GM19238 (cell line): ENCODE data around the gene ITGB3BP.
"Not testable (repeated sequence)": the region's sequence is repeated elsewhere in the genome, so short reads cannot be mapped to it uniquely, and the experiment has no call there.

Source experiments
- DNase-seq: peaks from one replicate; pipeline ENCODE4 v3.0.0; 2011; ENCODE audit warnings: low spot score; ENCODE audit not compliant: insufficient read length

The ITGB3BP gene

DNA sequence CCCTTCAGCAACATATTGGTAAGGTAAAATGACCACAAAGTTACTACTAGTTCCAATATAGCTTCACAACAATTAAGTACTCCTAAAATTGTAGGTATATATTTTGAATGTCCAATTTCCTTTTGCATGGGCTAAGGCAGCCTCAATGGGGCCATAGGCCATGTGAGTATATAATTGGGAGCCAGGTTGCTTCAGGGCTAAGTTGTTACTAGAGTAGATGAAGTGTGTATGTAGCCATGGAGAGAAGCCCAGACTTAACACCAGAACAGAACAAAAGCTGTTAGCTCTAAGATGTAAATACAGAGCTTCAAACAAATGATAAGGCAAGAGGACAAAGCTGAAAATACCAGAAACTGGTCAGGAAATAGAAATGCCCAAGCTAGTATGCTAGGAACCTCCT, 16.2 kb downstream of the ITGB3BP start:
- no peak for DNase-seq

DNA sequence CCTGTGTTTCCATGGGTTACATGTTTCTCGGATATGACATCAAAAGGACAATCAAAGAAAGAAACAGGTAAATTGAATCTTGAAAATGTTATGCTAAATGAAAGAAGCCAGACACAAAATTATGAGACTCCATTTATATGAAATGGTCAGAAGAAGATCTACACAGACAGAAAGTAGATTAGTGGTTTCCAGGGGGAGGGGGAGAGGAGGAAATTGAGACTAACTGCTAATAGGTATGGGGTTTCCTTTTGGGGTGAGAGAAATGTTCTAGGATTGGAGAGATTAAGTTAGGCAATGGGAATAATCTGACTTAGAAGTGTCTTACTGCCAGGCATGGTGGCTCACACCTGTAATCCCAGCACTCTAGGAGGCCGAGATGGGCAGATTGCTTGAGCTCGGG, 21.8 kb downstream of the ITGB3BP start:
- DNase-seq: no peak

DNA sequence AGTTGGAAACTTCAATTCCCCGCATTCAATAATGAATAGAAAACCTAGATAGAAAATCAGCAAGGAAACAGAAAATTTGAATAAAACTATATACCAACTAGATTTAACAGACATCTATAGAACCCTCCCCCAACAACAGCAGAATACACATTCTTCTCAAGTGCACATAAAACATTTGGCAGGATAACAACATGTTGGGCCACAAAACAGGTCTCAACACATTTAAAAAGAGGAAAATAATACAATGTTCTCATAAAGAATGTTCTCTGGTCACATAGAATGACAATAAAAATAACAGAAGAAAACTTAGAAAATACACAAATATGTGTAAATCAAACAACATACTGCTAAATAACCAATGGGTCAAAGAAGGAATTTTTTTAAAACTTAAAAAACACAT, 24.9 kb downstream of the ITGB3BP start:
- DNase-seq: no peak

DNA sequence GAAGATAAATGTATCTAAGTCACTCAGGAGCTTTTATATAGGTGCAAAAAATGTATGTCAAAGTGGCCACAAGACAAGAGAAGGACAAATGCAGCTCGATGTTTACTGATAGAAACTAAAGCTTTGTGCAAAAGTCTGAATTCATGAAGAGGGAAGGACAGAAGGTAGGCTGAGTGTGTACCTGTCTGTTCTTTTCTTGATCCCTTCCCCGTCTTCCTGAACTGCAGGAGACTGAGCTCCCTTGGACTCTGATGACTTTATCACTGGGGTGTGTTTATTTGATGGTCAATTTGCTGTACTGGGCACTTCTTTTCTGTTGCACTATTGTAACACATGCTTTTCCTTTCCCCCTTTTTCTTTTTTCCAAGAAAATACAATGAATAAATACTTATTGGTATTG, 25.4 kb downstream of the ITGB3BP start:
- no peak for DNase-seq

DNA sequence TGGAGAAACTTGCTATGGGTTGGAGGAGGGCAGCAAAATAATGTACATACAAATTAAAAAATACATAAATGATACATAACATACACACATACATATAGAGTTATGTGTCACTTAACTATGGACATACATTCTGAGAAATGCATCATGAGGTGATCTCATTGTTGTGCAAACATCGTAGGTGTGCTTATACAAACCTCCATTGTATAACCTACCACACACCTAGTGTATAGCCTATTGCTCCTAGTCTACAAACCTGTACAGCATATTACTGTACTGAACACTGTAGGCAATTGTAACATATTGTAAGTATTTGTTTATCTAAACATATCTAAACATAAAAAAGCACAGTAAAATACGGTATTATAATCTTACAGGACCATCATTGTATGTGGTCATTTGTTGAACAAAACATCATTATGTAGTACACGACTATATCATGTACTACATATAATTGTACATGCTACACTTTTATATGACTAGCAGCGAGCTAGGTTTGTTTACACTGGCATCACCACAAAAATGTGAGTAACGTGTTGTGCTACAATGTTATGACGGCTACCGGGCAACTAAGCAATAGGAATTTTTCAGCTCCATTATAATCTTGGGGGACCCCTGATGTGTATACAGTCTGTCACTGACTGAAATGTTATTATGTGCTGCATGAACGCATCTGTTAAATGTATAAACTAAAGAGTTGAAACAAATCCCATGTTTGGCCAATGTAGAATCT, 35.5 kb downstream of the ITGB3BP start:
- no peak for DNase-seq

DNA sequence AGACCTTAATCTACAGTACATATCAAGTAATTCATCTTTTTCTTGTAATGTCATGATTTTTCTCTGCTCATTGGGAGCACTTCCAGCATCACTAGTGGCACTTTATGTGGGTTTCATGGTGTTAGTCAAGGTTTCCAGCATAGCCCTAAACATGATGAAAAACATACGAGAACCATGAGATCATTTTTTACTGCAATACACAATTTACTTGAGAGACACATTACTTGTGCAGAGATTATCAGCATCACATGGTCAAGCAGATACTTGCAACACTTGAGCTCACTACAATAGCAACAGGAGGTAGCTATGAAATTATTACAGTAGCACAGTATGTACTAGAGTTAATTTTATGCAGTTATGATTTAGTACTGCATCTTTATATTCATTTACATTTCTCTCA, 36.4 kb downstream of the ITGB3BP start:
- no peak for DNase-seq

DNA sequence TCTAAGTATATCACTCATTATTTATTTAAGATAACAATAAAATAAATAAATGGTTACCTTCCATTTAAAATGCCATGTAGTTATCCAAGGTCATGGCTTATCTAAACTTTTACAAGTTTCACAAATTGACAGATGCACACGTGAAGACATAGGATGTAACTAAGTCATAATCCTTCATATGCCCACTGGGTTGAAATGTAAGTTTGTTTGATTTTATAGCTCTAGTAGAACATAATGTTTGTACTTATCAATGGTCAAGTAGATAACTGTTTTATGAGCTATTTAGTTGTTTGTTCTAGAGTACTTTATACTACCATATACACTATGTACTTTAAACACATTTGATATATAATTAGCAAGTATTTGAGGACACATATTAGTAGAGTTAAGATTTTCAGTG, 43.0 kb downstream of the ITGB3BP start:
- no peak for DNase-seq

DNA sequence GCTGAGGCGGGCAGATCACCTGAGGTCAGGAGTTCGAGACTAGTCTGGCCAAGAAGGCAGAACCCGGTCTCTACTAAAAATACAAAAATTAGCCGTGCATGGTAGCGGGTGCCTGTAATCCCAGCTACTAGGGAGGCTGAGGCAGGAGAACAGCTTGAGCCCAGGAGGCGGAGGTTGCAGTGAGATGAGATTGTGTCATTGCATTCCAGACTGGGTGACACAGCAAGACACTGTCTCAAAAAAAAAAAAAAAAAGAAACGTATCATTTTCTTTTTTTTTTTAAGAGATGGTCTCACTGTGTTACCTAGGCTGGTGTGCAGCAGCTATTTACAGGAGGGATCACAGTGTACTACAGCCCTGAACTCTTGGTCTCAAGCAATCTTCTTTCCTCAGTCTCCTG, 47.3 kb downstream of the ITGB3BP start:
- no peak for DNase-seq

DNA sequence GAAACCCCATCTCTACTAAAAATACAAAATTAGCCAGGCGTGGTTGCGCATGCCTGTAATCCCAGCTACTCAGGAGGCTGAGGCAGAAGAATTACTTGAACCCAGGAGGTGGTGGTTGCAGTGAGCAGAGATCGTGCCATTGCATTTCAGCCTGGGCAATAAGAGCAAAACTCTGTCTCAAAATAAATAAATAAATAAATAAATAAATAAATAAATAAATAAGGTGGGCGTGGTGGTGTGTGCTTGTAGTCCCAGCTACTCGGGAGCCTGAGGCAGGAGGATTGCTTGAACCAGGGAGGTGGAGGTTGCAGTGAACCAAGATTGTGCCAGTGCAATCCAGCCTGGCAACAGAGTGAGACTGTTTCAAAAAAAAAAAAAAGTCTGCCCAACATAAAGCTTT, 54.3 kb downstream of the ITGB3BP start:
- DNase-seq: not testable (repeated sequence)

DNA sequence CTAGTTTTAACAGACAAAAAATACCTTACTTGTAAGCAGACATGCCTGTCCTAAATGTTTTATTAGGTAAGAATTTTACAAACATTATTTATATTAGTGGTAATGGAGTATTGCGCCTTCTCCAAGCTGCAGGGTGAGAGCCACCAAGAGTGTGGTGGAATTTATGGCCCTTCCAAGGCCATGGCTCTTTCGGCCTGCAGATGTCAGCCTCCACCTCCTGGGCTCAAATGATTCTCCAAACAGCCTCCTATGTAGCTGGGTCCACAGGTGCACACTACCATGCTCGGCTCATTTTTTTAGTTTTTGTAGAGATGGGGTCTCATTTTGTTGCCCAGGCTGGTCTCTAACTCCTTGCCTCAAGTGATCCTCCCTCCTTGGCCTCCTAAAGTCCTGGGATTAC, 56.3 kb downstream of the ITGB3BP start:
- DNase-seq: no peak

DNA sequence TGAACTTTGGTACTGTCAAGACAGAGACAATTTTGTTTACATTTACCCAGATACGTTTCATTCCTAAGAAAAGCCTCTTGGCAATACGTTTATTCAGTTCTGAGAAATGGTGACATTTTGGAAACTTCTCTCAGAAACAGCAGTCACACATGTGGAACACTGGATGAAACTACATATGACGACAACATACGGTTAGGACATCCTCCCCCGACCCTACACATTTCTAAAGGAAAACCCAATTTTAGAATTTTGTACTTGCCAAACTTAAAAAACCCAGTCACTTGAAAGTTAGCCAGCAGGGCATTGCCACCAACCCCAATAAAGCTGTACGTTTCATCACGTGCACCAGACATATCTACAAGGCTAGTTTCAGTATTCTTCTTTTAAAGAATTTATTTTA, 56.8 kb downstream of the ITGB3BP start:
- no peak for DNase-seq

DNA sequence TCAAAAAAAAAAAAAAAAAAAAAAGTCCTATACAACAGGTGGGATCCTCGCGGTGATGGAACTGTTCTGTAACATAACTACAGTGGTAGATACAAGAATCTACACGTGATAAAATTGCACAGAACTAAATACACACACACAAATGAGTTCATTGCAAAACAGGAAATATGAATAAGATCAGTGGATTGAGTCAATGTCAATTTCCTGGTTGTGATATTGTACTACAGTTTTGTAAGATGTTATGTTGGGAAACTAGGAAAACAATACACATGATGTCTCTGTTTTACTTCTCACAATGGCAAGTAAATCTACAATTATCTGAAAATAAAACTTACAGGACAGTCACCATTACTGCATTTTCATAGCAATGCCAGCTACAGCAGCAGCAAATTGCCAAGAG, 59.8 kb downstream of the ITGB3BP start:
- DNase-seq: no peak

DNA sequence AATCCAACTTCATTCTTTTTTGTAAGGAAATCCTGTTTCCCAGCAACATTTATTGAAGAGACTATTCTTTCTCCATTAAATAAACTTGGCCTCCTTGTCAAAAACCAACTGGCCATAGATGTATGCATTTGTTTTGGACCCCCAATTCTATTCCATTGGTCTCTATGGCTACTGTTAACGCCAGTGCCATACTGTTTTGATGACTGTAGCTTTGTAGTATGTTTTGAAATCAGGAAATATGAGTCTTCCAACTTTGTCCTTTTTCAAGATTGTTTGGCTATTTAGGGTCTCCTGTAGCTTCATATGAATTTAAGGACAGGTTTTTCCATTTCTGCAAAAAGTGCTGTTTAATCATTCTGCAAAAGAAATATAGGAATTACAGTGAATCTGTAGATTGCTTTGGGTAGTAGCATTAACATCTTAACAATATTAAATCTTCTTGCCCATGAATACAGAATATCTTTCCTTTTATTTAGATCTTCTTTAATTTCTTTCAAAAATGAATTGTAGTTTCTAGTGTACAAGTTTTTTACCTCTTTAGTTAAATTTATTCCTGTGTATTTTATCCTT, 61.3 kb downstream of the ITGB3BP start:
- no peak for DNase-seq

DNA sequence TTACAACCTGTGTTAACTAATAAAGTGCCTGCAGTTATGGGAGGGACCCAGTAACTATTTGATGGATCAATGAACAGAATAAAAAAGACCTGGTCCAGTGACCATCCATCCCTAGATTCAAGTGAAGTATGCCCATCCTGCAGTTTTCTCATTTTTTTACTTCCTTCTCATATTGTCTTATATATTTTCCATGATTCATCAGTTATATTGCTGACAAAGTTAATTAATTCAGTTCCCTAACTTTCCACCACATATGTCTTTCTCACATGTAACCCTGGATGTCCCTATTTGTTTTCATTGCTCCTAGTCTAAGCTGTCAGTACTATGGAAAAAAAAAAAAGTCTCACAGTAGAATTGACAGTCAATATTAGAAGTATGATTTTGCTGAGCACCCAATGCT, 64.3 kb downstream of the ITGB3BP start:
- DNase-seq: no peak

DNA sequence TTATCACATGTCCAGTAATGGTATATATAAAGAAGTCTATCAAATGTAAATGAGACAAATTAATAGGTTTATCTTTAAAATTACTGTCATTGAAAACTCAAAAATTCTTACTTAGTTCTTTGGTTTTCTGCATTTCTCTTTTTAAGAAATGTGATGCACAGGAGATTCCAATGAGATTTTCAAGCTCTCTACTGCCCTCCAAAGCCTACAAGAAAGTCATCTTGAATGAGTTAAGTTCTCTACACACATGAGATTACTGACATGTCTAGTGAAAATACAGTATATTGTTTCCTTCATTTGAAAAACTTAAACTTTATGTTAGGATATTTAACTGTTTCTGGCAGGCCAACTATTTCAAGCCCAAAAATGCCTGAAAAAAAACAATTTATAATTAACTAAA, 68.8 kb downstream of the ITGB3BP start:
- no peak for DNase-seq

DNA sequence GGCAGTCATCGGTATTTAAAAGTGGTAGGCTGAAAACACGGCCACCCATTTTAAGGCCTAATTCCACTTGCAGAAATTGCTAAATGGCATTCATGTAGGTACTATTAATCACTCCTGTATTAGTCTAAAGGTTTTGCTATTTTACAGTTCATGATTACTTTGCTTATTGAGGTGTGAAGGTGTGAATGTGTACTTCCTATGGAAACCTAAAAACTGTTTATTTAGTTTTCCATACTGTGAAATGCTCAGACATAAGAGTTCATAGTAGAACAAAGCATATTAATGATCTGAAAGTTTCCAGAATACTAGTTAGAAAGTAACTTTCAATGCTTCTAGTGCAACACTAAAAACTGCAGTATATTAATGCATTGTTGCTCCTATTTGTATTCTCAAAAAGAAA, 69.8 kb downstream of the ITGB3BP start:
- DNase-seq: no peak

DNA sequence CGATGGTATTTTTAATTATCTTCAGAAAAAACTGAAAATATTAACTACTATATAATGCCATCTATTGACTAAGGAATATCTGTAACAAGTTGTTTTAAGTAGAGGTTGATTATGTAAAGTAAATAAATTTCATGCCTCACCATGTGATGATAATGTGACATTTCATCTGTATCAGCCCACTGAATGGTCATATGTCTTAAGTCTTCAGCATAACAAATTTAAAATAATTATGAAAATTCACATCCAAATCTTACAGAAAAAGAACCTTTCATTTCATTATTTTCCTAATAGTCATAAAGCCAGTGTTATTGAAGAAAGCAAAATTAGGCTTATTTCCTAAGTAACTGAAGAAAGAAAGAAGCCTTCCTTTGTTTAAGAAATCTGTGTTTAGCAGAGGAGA, 72.6 kb downstream of the ITGB3BP start:
- no peak for DNase-seq

DNA sequence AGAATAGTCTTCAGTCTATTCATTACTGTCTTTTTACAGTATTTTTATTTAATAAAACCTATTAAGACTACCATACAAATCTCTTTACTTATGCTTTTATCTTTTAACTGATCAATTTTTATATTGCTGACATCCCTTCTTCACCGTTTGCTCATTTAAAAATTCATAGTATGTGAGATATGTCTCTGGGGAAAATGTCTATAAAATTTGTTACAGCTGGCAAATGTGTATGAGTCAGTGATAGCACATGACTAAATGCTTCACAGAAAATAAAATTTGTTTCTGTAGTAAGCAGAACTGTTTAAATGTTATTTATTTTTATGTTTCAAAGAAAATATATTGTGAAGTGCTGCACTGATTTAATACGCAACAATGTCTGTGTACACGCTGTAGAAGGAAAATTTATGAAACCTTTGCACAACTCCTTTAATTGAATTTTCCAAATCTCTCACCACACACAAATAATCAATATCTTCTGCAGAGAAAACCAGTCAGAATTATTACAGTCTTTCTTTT, 74.2 kb downstream of the ITGB3BP start:
- no peak for DNase-seq

DNA sequence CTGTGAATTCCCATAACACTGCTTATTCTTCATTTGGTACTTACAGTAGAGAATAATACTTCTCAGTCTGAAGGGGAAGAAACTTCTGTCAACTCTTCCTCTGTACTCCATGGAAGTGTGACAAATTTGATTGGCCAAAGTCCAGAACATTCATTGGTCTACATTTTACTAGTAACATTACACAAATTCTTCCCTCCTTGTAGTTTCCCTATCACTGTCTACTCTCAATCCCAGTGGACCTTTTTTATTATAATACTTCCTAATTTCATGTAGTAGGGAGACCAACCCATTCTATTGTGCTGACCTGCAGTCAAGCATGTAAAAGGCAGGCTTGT, 80.9 kb downstream of the ITGB3BP start:
- DNase-seq: no peak

DNA sequence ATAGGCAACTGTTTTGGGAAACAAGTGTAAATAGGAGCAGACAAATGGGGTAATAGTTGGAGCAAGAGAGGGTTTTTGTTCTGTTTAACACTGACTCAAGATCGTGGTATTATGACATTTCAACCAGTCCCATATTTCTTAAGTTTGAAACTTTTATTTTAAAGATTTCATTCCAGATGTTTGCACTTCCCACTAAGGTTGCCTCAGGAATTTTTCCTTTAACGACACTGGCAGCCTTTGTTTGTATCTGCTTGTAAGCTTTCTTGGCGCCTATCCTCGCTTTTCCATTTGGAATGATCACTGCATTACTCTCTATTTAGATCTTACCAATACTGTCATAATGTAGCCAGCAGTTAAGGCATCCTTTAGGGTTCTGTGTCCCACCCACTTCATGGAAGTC, 87.9 kb downstream of the ITGB3BP start:
- no peak for DNase-seq

DNA sequence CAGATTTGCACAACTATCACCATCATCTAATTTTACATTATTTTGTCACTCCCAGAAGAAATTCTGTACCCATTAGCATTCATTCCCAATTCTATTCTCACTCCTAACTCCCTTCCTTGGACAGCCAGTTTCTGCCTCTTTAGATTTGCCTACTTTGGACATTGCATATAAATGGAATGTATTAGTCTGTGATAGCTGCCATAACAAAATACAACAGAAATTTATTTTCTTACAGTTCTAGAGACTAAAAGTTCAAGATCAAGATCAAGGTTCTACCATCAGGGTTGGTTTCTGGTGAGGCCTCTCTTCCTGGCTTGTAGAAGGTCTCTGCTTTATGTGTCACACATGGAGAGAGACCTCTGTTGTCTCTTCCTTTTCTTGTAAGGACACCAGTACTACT, 93.7 kb downstream of the ITGB3BP start:
- DNase-seq: no peak

DNA sequence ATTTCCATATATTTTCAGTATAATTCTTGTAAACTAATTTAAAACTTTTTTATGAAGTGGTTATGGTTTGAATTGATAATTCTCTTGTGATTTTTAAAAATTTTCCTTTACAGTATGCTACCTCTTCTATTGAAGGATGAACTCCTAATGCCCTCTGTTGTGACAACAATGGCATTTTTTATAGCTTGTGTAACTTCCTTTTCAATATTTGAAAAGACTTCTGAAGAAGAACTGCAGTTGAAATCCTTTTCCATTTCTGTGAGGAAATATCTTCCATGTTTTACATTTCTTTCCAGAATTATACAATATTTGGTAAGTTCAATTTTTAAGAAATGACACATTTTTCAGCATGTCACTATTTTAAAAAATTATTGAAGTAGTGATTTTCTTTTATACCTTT, 94.2 kb downstream of the ITGB3BP start:
- no peak for DNase-seq

DNA sequence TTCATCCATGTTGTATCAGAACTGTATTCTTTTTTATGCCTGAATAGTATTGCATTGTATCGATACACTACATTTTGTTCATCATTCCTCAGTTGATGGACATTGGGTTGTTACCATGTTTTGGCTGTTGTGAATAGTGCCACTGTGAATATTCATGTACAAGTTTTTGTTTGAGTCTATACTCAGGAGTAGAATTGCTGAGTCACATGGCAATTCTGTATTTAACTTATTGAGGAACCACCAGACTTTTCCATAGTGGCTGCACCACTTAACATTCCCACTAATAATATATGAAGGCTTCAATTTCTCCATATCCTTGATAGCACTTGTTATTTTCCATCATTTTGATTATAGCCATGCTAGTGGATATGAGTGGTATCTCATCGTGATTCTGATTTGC, 99.4 kb downstream of the ITGB3BP start:
- DNase-seq: no peak

DNA sequence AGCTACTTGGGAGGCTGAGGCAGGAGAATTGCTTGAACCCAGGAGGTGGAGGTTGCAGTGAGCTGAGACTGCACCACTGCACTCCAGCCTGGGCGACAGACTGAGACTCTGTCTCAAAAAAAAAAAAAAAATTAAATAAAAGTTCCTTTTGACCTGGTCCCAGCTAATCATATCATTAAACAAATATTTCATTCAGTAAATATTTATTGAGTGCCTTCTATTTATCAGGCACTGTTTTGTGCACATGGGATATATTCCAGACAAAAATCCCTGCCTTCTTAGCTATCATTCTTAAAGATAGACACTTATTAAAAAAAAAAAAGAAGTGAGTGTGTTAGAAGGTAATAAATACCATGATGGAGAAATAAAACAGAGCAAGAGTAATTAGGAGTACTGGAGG, 102.3 kb downstream of the ITGB3BP start:
- DNase-seq: not testable (repeated sequence)
